NCI-H345 (cell line): ENCODE measurements around the gene PASK.
"Not testable (repeated sequence)": the region's sequence is repeated elsewhere in the genome, so short reads cannot be mapped to it uniquely, and the experiment has no call there.

Source experiments
- DNase-seq: peaks from one replicate; lab custom pipeline; 2025; lab: John Stamatoyannopoulos, UW

Gene PASK

DNA sequence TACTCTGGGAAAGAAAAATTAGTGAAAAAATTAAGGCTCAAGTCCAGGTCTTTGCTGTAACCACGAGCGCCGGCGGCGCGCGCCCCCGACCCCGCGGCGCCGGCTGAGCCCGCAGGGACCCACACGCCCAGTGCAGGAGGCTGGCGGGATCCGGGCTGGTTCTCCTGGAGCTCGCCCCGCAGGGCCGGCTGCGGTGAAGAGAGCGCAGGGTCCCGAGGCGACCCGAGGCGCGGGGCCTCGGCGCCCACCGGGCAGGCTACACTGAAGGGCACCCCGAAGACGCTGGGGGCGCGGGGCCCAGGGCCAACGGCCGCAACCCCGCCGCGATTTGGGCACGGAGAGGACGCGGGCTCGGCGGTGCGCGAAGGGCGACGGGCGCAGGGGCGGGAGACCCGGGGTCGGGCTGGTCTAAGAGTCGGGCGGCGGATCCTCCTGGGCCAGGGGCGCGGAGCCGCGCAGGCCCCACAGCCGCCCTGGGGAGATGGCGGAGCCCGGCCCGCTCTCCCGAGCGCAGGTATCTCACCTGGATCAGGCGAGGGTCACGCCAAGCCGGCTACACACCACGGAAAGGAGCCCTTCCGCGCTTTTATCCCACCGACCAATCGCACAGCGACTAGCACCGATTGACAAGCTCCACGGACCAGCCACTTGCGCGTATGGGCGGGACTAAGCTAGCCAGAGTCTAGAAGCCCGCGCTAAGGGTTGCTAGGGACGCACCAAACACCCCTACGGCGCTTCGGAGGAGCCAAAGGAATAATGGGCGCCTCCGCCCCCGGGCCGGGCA lies at the start of gene PASK:
TSS of gene PASK (minus strand) at position 582 of the 784 bp plus-strand sequence. CDS start 6,440 bp downstream, outside the sequence.
- DNase-seq, result peak; percentile 99

DNA sequence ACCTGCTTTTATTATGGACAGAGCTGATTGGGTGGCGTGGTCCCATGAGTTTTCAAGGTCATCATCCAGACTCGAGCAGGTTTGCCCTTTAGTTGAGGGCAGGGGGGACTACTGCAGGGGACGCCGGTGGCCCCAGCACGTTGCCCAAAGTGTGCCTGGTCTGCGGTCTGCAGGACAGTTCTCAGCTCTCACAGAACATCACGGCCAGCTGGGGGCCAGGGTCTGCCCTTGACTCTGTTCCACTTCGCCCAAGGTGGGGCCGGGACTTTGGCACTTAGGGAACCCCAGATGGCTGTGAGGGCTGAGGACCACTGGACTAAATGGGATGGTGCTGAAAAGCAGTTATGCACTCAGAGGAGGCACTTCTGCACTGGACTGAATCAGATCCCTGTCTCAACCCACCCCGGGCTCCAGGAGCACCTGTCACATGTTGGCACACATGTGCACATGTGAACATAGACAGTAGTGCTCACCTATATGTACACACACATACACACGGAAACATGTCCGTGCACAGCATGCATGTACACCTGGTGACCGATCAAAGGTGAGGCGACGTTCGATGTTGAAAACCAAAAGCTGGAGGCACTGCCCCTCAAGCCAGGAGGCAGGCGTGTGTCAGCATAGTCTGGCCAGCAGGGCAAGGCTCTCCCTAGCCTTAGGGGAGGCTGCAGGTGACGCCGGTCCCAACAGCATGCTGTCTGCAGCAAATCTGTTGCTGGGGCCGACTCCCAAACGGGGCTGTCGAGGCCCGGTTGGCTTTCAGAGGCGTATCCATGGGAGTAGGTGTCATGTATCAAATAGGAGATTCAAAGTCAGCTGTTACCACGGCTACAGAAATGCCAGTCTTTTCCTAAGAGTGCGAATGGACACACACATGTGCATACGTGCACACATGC lies 49.4 kb upstream of the PASK start:
- DNase-seq, result no peak

DNA sequence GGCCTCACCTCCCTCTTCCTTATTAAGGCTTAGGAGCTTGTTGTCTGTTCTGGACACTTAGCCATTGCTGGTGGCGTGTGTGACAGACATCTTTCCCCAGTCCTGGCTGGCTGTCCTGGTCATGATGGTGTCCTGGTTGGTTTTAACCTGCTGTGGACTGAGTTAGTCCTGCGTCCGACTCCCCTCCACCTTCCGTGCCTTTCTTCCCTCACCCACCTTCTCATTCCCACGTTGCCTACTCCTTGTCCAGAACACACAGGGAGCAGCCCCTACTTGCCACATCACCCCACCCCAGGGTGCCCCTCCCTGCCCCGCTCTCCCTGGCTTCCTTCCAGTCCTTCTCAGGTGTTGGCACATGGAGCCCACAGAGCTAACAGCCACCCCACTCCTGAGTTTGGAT lies 48.7 kb upstream of the PASK start:
- no peak for DNase-seq

DNA sequence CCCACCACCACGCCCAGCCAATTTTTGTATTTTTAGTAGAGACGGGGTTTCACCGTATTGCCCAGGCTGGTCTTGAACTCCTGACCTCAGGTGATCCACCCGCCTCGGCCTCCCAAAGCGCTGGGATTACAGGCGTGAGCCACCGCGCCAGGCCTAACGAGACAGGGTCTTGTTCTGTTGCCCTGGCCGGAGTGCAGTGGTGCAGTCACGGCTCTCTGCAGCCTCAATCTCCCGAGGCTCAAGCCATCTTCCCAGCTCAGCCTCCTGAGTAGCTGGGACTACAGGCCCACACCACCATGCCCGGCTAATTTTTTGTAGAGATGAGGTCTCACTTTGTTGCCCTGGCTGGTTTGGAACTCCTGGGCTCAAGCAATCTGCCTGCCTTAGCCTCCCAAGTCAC lies 48.0 kb upstream of the PASK start:
- not testable (repeated sequence) for DNase-seq

DNA sequence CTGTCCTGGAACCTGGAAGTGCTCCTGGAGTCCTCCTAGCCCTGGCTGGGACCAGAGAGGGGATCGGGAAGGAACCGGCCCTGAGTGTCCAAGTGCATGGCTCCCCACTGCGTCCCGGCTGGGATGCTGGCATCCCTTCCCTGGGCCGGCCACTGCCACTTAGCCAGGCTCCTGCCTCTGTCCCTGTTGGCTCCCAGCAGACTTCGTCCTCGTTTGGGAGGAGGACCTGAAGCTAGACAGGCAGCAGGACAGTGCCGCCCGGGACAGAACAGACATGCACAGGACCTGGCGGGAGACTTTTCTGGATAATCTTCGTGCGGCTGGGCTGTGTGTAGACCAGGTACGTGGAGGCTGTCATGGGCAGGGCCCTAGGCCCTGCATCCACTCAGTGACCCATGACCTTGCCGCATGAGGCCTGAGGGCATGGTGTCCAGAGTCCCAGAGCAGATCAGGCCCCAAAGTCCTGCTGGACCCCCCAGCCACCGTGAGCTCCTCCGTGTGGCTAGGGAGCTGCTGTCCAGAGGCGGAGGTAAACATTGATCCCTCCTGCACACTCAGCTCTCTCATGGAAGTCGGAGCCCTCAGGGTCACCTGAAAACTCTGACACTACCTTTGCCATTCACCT lies 46.3 kb upstream of the PASK start:
- DNase-seq, result no peak

DNA sequence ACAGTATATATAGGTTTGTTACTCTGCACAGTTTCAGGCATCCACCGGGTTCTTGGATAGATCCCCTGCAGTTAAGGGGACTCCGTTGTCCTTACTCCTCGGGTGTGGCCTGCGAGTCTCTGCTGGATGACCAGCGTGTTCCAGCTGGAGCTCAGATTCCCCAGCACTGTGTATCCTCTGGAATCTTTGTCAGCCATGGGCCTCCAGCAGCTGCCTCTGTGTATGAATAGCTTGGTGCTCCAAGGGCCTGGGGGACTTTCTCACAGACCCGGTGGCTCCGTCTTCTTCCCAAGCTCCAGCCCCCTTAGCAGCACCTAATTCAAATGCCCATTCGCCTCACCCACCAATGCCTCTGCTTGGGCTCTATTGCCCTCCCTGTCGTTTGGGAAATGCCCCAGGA lies 45.5 kb upstream of the PASK start:
- no peak for DNase-seq

DNA sequence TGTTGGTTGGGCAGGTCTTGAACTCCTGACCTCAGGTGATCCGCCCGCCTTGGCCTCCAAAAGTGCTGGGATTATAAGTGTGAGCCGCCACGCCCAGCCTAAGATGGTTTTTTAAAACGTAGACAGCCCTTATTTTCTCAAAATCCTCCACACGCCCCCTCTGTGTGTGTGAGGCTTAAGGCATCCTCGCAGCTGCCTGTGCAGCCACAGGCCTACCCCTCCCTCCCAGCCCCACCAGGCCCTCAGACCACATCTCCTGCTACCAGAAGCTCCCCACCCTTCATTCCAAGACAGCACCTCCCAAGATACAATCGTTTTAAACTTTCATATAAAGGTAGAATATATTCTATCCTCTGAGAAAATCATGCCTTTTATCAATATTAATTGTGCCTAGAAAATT lies 44.0 kb upstream of the PASK start:
- no peak for DNase-seq

DNA sequence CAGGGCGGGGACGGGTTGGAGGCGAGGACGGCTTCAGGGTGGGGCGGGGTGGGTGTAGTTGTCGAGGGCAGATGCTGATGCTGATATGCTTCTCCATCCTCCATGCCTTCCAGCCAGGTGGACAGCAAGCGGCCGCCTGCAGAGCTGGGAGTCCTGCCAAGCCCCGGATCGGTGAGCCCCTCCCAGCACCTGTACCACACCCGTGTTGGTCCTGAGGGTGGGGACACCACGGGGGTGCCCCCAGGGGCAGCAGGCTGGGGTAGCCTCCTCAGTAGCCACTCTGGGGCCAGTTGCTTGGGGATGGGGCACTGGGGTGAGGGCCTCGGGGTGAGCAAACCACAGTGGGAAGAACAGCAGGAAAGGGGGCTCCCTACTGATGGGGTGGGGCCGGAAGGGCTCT lies 41.8 kb upstream of the PASK start:
- peak; percentile 16 for DNase-seq

DNA sequence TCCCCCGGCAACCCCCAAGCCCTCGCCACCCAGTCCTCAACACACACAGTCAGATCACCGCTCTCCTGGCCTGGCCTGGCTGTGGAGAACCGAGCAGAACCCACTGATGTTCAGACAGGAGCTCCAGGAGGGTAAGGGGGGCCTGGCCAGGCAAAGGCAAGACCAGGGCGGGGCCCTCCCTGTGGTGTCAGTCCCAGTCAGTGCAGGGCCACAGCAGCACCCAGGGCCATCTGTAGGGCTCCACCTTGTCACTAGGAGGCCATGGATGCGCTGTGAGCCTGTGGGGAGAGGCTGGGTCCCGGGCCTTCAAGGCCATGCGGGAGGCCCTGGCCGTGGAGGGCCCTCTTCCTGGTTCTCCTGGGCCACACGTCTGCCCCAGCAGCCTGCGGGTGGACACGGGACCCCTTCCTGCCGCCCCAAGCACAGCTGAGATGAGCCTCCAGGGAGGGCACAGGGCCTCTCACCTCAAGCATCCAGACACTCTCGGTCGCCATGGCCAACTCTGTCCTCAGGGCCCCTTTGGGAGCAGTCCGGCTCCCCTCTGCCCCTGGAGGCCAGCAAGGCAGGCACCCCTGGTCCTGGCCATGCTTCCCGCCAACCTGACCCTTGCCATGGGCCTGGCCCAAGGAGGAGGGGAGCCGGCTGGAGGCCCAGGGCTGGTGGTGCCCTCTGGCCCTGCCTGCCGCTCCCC lies 41.2 kb upstream of the PASK start:
- DNase-seq, result no peak

DNA sequence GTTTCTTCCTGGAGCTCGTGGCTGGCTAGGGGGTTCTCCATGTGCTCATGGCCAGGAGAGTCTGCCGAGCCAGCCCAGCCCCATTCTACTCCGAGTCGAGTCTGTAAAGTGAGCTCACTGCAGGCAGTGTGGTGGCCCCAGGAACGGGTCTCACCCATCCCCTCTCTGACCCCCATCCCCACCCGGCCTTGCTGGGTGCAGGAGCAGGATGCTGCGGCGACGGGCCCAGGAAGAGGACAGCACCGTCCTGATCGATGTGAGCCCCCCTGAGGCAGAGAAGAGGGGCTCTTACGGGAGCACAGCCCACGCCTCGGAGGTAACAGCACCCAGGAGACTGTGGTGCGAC lies 40.6 kb upstream of the PASK start:
- no peak for DNase-seq

DNA sequence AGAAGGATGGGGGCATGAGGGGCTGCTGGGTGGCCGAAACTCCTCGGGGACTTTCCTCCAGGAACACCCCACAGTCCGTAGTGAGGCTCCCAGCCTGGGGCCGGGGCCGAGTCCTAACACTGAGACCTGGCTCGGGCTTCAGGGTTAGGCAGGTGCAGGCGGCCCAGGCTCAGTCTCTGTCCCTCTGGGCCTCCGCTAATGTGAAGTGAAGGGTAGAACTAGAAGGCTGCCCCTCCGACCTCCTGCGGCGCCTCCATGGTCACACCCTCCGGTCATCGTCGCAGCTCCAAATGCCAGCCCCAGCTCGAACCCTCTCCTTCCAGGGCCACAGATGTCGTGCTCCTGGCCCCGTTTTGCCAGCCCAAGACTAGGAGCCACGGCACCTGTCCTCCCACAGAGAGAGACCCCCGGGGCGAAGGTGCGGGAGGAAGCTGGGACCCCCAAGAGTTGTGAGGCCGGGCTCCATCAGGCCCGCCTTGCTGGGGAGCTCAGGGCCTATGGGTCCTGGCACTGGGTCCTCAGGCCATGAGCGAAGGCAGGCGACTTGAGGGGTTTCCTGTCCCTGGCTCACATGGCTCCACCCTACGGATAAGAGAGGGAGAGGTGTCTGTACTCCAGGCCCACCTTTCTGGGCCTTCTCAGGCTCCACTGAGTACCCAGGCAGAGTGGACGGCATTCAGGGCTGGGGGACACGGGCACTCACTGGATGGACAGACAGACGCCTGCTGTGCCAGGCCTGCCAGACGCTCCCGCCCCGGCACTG lies 40.0 kb upstream of the PASK start:
- DNase-seq, result no peak

DNA sequence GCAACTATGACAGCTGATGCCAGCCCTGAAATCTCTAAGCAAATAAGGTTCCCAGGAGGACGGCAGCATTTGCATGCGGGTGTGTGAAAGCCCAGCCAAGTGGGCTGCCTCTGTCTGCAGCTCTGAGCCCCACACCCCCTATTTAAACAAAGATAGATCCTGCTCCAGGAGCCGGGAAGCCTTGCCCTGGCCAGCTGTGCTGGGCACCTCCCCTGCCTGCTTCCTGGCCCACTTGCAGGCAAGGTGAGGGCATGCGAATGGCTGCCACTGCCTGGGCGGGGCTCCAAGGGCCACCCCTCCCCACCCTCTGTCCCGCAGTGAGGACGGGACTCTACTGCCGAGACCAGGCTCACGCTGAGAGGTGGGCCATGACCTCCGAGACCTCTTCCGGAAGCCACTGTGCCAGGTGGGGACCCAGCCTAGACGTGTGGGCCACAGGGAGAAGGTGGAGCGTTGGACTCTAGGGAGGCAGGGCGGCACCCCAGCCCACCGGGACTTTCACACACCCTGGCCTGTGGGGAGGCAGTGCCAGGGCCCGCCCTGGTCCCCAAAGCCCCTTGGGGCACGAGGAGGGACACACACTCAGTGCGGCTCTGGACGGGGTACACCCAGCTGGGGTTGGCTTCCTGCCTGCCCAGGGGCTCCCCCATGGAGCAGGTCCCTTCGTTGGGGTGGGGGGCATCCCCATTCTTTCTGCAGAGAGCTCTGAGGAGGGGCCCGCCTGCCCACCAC lies 39.3 kb upstream of the PASK start, which contains the start of gene ANO7:
TSS of gene ANO7 (plus strand) at position 317 of the 732 bp plus-strand sequence. CDS start 1,387 bp downstream, outside the sequence.
- no peak for DNase-seq

DNA sequence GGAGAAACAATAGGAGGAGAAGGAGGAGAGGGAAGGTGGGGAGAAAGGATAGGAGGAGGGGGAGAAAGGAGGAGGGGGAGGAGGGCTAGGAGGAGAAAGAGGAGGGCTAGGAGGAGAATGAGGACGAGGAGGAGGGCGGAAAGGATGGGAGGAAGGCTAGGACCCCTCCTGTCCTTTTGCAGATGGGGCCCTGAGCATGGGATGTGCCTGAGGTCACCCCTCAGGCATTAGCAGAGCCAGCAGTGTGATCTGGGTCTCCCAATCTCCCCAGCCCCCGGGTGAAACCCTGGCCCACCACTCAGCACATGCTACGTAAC lies 38.6 kb upstream of the PASK start:
- DNase-seq, result no peak

DNA sequence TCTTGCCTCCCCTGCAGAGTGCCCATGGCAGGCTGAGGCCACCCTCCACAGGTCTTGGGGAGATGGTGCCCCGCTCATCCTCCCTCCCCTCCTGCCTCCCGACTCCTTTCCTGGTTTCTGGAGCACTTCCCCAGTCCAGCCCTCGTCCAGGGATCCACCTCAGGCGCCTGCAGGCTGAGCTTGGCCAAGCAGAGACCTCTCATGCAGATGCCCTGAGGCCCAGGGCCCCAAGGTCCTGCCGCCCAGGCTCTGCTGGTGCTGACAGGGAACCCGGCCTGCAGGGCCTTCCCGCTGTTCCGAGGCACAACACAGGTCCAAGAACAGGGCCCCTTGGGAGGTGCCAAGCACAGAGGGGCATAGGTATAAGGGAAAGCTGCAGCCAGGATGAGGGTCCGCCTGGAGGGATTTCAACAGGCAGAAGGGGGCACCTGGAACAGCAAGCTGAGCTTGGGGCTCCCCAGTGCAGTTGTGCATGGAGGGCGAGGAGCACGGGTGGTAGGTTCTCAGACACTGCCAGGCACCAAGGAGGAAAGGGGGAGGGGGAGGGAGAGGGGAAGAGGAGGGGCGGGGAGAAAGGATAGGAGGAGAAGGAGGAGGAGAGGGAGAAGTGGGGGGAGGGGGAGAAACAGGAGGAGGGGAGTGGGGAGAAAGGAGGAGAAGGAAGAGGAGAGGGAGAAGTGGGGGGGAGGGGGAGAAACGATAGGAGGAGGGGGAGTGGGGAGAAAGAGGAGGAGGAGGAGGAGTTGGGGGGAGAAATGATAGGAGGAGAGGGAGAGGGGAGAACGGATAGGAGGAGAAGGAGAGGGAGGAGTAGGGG lies 38.0 kb upstream of the PASK start:
- no peak for DNase-seq

DNA sequence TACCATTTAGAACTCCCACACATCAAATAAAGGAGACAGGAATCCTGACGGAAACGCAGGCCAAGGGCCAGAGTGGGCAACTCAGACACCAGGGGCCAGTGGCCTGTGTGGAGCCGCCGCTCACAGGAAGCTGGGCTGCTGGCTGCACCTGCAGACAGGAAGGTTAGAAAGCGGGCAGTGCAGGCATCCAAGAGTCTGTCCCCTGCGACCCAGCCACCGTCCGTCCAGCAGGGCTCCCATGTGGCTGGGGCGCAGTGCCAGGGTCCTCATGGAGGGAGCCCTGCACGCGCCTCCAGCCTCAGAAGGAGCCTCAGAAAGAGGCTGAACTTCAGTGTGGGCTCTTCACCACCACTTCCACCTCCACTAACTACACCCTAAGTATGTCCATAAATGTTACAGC lies 36.7 kb upstream of the PASK start:
- DNase-seq, result no peak

DNA sequence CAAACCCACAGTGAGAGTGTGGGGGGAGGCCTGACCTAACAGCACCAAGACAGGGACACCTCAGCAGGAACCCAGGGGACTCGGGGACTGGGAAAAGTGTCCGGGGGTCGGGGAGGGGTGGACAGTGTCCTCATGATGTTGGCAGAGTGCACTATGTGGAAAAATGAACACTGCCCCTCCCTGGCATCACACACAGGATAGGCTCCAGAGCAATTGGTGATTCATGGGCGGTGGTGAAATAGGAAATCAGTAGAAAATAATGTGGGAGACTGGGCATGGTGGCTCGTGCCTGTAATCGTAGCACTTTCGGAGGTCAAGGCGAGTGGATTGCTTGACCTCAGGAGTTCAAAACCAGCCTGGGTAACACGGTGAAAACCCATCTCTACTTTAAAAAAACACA lies 35.6 kb upstream of the PASK start:
- no peak for DNase-seq

DNA sequence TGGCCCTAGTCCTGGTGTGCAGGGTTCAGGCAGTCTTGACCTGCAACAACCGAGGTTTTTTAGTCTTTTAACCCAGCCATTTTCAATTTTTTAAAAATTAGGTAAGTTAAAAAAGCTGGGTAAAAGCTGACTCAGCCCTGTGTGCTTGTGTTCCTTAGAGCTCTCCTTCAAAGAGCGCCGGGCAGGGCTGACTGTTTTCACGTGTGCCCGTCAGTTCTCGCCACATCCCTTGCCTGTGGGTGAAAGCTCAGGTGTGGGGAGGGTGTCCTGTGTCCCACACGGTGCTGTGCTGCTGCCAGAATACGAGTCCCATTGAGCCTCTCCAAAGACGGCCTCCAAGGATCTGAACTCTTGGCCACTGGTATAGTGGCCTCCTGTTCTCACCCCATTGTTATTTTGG lies 33.9 kb upstream of the PASK start:
- DNase-seq, result no peak

DNA sequence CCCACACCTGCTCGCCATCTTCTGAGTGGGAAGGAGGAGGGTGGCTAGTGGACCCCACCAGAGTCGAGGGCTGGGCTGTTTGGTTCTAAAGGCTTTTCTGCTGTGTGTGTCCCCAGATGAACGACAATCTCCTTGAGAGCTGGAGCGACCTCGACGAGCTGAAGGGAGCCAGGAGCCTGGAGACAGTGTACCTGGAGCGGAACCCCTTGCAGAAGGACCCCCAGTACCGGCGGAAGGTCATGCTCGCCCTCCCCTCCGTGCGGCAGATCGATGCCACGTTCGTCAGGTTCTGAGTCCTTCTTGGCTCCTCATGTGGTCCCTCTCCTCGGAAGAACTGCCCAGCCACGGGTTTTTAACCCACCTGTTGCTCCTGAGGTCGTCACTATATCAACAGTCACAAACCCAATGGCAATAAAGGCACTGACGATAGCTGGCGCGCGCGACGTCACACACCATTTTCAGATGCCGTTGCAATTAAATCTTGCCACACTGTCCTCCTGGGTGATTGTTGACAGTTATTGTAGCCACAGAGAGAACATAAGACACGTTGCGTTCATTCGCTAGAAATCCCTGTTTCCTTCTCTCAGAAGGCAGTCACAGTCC lies 33.4 kb upstream of the PASK start:
- DNase-seq, result no peak

DNA sequence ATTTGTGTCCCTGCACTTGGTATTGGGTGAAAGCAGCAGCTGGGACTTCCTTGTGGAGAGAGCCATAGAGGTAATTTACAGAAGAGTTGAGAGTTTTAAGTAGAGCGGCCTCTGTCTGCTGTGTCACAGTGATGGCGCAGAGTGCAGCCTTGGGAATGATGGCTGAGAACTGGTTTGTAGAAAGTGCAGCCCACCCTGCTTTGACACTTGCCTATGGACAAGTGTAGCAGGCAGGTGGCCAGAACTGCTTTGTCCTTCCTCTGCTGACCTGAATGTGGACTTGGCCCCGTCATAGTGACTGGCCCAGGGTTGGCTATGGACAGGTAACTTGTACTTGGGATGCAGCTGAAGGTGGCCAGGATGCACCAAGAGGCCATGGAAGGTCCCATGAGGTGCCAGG lies 32.9 kb upstream of the PASK start:
- DNase-seq, result no peak

DNA sequence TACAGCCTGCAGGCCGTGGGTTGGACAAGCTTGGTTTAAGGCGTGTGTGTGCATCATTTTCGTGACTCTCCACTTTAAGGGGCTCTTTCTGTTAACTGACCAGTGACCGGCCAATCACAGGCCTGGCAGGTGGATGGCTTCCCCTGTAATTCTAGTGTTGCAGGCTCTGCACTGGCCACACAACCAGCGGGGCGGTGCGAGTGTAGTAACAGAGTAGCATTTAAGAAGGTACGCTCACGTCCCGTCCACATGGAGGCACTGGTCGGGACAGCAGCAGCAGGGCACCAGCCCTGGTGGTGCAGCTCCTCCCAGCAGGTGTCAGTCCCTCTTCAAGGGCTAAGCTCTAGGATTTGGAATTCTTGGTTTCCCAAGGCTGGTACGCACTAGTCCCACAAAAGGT lies 31.2 kb upstream of the PASK start:
- DNase-seq, result no peak
